ENCODE measurements around the gene PRR5L.

DNA sequence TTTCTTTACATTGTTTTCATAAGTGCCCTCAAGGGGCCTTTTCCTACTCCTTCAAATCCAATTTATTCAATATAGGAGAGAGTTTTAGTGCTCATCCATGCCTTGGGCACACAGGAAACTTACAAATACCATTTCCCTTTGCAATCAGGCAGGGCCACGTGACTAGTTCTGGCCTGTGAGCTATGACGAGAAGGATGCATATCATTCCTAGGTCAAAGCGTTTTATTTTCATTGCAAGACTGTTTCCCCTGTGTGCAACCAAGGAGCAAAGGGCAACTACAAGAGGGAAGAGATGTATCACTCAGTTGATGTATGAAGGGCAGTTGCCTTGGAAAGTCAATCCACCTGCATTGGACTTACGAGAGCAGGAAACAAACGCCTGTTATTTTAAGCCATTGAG, 215.9 kb downstream of the PRR5L start:
- TF ChIP-seq ELF4 (IDR thresholded peaks at IDR 0.05) (no peak), FOXM1 (IDR thresholded peaks at IDR 0.05; ENCODE audit: borderline replicate concordance) (no peak), BHLHE40 (IDR thresholded peaks at IDR 0.05; ENCODE audit: borderline replicate concordance) (no peak), SP1 (IDR thresholded peaks at IDR 0.05) (no peak), NFRKB (IDR thresholded peaks at IDR 0.05) (no peak), SUZ12 (IDR thresholded peaks at IDR 0.05) (no peak), L3MBTL2 (conservative IDR thresholded peaks at IDR 0.05) (no peak), HDGF (IDR thresholded peaks at IDR 0.05; ENCODE audit: borderline replicate concordance) (no peak), TARDBP (IDR thresholded peaks at IDR 0.05) (no peak), FOXK2 (IDR thresholded peaks at IDR 0.05) (no peak), FOXA1 (IDR thresholded peaks at IDR 0.05) (no peak)
- TF ChIP-seq, protein P1, sequence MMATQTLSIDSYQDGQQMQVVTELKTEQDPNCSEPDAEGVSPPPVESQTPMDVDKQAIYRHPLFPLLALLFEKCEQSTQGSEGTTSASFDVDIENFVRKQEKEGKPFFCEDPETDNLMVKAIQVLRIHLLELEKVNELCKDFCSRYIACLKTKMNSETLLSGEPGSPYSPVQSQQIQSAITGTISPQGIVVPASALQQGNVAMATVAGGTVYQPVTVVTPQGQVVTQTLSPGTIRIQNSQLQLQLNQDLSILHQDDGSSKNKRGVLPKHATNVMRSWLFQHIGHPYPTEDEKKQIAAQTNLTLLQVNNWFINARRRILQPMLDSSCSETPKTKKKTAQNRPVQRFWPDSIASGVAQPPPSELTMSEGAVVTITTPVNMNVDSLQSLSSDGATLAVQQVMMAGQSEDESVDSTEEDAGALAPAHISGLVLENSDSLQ (IDR thresholded peaks at IDR 0.05), result no peak

Data from HEK293T (cell line).